ENCODE results near the gene RASL10A.
"Not testable (repeated sequence)": the region's sequence is repeated elsewhere in the genome, so short reads cannot be mapped to it uniquely, and the experiment has no call there.

RASL10A gene, protein sequence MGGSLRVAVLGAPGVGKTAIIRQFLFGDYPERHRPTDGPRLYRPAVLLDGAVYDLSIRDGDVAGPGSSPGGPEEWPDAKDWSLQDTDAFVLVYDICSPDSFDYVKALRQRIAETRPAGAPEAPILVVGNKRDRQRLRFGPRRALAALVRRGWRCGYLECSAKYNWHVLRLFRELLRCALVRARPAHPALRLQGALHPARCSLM

DNA sequence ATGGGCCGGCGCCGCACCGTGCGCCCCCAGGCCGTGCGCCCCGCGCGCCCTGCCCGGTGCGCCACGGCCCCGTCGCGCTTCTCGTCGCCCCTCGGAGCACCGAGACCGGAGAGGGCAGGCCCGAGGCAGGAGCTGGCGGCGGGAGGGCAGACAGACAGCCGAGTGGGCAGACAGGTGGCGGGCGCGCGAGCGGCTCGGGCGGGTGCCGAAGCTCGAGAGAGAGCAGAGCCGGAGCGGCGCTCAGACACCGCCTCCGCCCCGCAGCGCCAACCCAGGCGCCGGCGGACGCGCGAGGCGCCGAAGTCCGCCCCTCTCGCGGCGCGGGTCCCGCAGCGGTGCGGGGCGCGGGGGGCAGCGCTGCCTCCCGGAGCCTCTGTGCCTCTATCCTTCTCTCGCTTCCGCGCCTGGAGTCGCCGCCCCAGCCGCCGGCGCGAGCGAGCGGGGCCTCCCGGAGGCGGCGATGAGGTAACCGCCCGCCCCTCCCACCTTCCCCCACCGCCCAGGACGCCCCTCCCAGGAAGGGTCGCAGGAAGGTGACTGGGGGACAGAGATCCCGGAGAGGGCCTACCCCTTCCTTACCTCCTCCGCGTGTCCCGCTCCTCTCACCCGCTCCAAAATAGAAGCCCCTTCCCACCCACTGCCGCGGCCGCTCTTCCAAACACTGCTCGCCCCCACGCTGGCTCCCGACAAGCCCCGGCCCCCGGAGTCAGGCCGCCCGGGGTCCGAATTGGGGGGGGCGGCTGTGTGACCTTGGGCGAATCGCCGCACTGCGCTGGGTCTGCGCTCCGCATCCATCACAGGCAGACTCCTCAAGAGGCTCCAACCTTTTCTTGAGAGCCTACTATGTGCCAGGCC is at the start of gene RASL10A:
Gene RASL10A (minus strand): TSS at position 412 of the 855 bp plus-strand sequence. CDS start 451 bp downstream, outside the sequence.
- DNase-seq (ENCODE audit: low read depth): no peak

DNA sequence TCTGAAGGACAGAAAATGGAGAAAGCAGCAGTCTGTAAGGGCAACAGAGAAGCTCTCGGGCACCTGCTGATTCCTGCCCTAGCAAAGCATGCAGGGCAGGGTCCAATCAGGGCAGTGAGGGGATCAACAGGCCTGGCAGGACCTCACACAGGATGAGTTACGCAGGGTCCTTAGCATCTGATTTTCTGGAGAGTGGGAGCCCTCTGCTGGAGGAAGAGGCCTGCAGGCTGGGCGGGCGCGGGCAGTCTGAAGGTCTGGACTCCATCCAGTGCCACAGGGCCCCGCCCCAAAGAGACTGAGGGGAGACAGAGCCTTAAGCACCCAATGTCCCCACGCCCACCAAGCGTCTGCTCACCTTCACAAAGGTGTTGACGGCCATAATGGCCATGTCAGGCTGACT is 44.0 kb upstream of the RASL10A start:
- DNase-seq (ENCODE audit: low read depth): no peak

DNA sequence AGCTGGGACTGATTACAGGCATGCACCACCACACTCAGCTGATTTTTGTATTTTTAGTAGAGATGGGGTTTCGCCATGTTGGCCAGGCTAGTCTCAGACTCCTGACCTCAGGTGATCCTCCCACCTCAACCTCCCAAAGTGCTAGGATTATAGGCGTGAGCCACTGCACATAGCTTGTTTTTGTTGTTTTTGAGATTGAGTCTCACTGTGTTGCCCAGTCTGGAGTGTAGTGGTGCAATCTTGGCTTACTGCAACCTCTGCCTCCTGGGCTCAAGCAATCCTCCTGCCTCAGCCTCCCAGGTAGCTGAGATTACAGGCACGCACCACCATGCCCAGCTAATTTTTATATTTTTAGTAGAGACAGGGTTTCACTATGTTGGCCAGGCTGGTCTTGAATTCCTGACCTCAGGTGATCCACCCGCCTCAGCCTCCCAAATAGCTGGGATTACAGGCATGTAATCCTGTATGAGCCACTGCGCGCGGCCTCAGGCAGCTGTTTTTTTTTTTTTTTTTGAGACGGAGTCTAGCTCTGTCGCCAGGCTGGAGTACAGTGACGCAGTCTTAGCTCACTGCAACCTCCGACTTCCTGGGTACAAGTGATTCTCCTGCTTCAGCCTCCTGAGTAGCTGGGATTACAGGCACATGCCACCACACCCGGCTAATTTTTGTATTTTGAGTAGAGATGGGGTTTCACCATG is 41.8 kb upstream of the RASL10A start:
- DNase-seq (ENCODE audit: low read depth): not testable (repeated sequence)

DNA sequence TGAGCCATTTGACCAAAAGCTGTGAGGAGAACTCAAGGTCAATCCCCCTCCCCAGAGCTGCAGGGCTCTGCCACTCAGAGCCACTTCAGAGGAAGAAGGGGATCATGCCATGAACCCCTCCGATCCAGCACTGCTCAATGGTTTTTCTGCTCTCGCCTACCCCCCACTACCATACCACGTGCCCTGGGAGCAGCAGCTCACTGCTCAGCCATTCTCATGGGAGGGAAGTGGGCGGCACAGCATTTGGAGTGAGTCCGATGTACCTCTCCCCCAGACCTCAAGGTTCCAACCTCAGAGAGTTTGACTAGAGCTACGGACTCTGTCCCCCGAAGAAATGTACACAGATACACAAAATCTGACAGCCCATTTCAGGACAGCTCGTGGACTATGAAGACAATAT is 38.4 kb upstream of the RASL10A start:
- DNase-seq (ENCODE audit: low read depth): no peak

DNA sequence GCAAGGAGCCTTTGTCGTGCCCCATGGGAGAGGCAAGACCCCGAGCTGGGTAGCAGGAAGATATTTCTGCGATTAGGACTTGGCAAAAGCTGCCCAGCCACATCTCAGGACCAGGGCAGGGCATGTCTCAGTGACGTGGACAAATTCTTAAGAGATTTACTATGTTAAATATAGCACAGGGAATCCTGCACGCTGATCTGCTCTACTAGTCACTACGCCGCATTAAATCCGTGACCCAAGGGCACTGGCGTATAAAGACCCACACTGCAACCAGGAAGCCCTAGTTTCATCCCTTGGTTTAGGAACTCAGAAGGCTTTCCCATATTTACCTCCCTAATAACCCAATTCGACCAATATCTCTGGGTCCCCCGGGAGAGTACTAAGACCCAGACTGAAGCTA is 37.8 kb upstream of the RASL10A start:
- no peak for DNase-seq (ENCODE audit: low read depth)

DNA sequence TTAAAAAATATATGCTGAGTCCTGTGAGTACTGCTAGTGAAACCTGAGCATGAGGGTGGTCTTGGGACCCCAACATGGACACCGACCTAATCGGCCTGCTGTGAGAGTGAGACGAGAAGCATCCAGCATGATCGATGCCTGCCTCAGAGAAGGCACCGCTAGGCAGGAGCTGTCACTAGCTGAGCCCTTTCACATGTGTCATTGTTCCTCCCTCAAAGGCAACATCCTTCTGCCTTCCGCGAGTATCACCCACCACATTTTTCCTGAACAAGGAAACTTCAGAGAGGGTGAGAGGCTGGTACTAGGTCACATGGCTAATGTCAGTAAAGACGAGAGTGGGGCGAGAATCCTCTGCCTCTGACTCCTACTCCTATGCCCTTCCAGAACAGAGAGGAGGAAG is 37.3 kb upstream of the RASL10A start:
- DNase-seq (ENCODE audit: low read depth): no peak

DNA sequence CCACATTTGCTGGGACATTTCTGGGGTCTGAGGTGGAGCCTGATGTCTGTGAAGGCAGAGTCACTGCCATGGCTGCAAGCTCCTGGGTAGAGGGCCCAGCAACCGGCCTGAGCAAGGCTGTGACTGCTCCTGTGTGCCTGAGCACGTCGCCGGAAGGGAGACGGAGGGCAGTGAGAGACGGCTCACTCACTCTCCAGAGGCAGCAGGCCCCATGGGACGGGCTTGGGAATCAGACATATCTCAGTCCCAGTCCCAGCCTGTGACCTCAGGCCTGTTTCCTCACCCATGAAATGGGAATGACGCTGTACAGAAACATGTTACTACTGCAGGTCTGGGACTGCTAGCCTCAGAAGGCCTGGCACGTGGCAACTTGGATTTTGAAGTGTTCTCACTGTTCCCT is 36.4 kb upstream of the RASL10A start:
- no peak for DNase-seq (ENCODE audit: low read depth)

DNA sequence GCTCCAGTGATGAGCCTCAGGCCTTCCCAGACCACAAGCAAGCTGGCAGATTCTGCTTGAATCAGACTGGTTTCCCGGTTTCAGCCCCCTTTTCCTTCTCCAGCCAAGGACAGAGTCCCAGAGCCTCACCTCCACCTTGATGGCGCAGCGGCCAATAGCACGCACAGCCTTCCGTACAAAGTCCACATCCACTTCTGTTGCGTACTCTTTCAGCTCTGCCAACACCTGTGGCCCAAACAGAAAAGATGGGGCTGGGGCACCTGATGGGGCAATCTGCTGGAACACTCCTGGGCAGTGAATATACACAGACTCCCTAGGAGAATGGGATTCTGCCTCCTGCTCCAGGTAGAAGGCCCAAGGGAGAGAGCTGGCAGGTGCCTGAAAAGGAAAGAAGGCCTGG is 35.5 kb upstream of the RASL10A start:
- no peak for DNase-seq (ENCODE audit: low read depth)

DNA sequence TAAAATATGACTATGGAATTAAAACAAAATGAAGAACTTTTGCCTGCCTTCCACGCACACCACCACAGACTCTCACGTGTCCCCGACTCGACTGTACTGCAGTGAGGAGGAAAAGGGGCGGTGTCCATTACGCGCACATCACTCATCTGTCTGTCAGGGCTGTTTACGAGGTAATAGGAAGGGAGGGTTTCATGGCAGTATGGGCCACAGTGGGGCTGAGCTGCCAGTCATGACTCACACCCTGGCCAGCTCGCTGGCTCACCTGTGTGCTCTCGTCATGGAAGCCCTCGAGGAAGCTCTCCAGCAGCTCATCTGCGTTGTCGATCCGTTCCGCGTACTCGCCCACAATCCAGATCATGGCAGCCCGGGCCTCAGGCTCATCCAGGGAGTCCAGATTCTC is 33.5 kb upstream of the RASL10A start:
- no peak for DNase-seq (ENCODE audit: low read depth)

DNA sequence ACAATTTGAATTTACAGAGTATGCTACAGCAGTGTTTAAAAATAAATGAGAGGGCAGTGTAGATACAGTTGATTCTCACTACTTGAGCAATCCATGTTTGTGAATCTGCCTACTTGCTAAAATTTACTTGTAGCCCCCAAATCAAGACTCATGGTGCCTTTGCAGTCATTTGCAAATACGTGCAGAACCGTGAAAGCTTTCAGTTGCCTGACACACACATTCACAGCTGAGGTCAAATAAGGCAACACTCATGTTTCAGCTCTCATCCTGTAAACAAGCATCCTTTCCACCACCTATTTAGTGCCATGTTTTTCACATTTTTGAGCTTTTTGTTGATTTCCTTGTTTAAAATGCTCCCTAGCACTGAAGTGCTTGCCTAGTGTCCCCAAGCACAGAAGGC is 32.5 kb upstream of the RASL10A start:
- no peak for DNase-seq (ENCODE audit: low read depth)

DNA sequence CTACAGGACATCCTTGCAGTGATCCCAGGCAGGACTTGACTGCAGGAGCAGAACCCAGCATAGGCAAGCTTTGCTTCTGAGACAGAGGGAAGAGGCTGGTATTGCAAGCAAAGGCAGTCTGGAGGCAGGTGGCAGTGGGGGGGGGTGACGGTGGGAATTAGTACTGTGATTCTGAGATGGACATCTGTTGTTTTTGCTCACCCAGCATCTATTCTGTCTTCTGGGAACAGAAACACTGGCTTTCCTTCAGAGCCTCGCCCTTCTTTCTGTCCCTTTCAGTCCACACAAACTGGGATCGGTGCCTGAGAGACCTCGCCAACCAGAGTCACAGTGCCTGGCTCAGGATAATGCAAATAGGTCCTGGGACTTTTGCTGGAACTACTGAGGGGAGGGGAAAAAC is 31.2 kb upstream of the RASL10A start:
- DNase-seq (ENCODE audit: low read depth): no peak

DNA sequence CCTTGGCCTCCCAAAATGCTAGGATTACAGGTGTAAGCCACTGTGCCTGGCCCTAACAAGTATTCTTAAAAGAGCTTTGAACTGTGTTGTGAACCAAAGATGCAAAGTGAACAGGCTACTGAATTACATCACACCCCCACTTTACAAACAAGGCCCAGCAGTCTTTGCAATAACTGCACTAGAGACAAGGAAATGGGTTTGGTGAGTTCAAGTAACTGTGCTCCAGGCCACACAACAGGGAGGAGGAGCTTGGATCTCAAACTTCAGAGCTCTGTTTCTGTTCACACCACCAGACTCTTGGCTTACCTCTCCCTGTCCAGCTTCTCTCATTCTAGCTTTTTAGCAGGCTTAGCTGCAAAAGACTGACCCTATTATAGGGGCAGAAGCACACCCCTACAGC is 30.4 kb upstream of the RASL10A start:
- DNase-seq (ENCODE audit: low read depth): no peak

DNA sequence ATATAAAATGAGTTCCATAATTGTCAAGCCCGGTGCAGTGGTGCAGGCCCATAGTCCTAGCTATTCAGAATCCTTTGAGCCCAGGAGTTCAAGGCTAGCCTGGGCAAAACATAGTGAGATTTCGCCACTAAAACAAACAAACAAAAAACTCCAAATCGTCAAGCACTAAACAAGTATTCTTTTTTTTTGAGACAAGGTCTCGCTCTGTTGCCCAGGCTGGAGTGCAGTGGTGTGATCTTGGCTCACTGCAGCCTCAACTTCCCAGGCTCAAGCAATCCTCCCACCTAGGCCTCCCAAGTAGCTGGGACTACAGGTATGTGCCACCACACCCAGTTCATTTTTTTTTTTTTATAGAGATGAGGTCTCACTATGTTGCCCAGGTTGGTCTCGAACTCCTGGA is 29.4 kb upstream of the RASL10A start:
- DNase-seq (ENCODE audit: low read depth): not testable (repeated sequence)

DNA sequence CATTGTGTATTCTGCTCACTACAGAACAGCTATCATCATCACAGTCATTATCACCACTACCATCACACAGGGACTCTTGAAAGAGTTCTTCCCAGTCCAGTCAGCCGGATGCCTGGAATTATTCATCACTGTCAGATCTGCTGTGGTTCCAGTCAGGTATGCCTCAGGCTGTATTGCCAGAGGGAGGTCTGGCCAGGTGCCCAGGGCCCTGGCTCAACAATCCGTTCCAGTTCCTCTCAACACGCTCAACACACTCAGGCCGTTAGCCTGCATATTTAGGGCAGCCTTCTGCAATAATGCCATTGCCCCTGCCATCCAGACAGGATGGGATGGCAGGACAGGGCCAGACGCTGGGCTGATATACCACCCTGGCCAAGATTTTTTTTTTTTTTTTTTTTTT is 28.6 kb upstream of the RASL10A start:
- no peak for DNase-seq (ENCODE audit: low read depth)

DNA sequence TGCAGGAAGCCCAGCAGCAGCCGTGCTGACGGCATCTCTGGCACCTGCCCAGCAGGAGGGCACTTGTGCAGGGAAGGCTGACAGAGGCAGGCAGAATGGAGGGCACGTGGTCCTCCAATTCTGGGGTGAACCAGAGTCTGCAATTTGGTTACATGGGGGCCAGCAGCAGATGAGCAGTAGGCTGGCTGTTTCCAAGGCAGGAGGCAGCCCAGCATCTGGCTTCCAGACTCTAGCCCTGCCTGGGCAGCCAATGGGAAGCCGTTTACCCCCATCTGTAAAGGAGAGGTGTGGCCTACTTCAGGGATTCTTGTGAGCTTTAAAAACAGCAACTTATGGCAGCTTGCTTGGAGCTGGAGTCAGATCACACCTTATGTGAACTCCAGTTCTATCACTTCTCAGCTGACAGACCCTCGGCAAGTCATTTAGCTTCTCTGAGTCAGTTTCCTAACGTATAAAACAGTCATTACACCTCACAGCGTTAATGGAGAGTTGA is 27.9 kb upstream of the RASL10A start:
- DNase-seq (ENCODE audit: low read depth): no peak

DNA sequence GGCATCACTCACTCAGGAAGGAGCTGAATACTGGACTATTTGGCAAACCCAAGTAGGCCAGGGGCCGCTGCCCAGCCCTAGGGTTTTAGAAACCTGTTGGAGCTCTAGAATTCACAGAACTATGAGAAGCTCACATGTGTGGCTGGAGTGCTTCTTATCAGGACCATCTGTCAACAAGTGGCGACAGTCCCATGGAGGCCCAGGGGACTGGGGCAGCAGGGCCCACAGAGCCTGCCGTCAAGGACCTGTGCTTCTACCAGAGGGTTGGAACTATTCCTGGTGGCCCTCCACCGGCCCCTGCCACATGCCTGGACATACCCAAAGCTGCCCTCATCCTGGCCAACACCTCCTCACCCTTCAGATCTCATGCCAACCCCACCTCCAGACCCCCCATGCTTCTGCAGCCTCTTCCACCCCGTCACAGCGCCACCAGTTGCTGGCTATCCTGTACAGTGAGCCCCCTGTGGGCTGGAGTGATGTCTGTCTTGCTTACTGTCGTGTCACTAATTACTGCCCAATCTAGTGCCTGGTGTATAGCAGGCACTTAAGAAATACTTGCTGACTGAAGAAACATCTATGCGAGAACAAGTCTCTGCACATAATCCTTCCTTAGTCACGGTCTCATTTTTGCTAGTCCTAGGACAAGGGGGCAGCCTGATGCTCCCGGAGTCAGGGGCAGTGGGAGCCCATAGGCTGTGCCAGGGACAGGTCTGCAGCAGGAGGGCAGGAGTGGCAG is 27.2 kb upstream of the RASL10A start:
- DNase-seq (ENCODE audit: low read depth): no peak

DNA sequence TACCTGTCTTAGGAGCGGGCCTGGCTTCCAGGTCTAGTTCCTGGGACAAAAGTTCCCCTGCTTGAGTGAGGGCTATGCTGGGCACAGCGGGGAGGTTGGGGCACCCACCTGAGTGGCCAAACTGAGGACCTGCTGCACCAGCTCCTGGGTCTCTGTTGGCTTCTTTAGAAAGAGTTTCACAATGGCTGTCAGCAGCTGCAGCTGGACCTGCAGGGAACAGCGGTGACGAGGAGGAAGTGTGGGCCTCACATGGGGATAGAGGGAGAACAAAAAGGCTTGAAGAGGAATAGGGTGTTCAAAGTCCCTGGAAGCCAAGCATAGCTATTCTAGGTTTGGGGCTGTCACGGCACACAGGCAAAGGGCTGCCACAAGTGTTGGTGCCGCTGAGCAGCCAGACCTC is 26.7 kb upstream of the RASL10A start:
- no peak for DNase-seq (ENCODE audit: low read depth)

DNA sequence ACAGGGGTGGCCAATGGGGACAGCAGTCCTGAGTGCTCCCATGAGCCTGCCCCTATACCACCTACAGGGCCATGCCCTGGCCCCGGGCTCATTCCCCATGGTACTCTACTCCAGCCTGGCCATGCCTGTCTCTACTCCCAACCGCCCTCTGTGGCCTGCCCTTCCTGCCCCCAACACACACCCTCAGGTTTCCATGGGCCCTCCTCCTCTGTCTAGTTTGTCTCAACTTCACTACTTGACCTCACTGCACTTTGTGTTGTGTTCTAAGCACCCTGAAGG is 26.3 kb upstream of the RASL10A start:
- DNase-seq (ENCODE audit: low read depth): no peak

DNA sequence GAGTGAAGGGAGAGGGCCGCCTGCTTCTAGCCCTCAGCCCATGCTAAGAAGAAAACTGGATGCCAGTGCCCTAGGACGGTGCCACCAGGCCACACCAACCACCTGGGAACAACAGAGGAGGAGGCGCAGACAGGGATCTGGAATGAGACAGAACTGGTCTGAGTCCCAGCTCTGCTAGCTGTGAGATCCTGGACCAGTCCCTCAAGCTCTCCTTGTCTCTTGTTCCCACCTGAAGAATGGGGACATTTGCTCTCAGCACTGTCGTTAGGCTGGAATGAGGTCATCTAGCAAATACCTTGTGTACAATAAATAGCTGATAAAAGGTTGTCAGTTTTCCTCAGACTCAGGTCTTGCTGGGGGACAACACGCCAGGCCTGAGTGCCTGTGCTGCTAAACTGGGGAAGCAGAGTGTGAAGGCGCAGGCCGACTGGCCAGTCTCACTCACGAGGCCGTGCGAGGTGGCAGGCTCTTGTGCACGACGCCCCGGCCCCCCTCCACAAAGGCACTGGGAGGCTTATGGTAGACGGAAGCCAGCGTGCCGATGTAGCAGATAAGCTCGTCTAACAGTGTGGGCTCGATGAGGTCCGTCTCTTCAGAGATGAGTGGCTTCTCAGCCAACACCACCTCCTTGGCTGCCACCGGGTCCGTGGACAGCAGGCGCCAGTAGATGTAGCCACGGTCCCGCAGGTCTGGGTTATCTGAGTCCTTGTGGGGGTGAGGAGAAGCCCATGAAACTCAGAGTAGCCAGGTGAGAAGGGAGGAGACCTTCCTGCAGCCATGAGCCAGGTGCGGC is 25.8 kb upstream of the RASL10A start:
- DNase-seq (ENCODE audit: low read depth): no peak

DNA sequence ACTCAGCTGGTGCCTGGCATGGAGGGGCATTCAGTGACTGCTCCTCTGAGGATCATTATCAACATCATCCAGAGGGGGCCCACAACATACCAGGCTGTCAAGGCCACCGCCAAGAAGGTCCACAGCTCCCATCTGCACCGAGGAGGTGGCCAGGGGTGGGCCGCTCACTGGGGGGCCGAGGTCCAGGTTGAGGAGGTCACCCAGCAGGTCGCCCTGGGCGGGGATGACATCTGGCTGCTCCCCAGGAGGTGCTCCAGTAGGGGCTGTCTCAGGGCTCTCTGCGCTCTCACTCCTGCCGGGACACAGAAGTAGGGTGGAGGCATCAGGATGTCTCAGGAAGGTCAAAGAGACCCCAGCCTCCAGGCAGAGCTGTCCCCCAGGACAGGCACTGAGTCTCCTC is 25.1 kb upstream of the RASL10A start:
- DNase-seq (ENCODE audit: low read depth): no peak

DNA sequence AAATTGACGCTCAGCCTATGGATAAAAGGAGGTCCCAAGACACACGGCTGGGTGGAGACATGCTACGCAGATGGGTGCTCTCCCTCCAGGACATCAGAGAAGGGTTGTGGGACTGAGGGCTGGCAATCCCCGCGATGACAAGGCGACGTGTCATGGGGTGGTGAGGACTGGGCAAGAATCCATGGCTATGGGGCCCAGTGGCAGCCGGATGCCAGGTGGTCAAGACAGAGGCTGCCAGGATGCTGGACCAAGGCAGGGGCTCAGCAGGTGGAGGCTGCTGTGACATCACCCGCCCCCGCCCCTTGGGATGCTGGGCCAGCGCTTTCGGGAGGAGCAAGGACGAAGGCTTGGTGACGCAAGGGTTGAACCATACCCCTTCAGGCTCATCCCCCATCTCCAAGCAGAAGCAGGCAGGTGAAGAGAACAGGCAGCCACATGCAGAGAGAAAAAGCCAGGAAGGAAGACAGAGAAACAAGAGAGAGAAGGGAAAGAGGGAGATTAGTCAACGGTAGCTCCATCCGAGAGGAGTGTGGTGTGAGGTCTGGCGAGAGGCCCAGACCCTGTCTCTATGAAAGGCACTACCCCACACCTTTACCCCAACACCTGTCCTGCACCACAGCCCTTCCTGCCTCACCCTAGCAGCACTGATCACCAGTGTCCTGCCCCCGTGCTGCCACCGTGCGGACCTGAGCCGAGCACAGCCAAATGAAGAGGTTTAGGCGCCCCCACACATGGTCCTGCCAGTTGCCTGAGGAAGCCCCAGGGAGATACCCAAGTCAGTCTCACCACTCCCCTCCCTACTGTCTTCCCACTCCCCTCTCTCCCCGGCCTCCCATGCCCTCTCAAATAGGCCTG is 24.1 kb upstream of the RASL10A start:
- DNase-seq (ENCODE audit: low read depth): no peak
